ENCODE results near the gene TKT. TPM values are rescaled to one million over a fixed set of nuclear protein-coding genes. Genes with fewer than 3 reads are reported as not detected.

TKT gene
- total and polyA plus RNA-seq, 2 experiments from 2014 or later = 584 to 1,411 TPM

GRCh38 chr3:53181528-53181927 lies 74.3 kb downstream of the TKT start (continued):
- TF ChIP-seq NANOG (IDR thresholded peaks at IDR 0.05; ENCODE audit: borderline replicate concordance) (no peak), ETS1 (IDR thresholded peaks at IDR 0.05) (no peak), EZH2 (IDR thresholded peaks at IDR 0.05; ENCODE audit: low read depth, unreplicated experiment) (no peak)

GRCh38 chr3:53181024-53181371 lies 74.8 kb downstream of the TKT start:
- no peak overlapping the region for H2AFZ ChIP-seq
- H3K27me3 Mint-ChIP-seq (ENCODE audit: insufficient read depth, low read depth, poor library complexity) = peaks cover 5% of the 10 kb centered on the region
- TF ChIP-seq, protein P1, sequence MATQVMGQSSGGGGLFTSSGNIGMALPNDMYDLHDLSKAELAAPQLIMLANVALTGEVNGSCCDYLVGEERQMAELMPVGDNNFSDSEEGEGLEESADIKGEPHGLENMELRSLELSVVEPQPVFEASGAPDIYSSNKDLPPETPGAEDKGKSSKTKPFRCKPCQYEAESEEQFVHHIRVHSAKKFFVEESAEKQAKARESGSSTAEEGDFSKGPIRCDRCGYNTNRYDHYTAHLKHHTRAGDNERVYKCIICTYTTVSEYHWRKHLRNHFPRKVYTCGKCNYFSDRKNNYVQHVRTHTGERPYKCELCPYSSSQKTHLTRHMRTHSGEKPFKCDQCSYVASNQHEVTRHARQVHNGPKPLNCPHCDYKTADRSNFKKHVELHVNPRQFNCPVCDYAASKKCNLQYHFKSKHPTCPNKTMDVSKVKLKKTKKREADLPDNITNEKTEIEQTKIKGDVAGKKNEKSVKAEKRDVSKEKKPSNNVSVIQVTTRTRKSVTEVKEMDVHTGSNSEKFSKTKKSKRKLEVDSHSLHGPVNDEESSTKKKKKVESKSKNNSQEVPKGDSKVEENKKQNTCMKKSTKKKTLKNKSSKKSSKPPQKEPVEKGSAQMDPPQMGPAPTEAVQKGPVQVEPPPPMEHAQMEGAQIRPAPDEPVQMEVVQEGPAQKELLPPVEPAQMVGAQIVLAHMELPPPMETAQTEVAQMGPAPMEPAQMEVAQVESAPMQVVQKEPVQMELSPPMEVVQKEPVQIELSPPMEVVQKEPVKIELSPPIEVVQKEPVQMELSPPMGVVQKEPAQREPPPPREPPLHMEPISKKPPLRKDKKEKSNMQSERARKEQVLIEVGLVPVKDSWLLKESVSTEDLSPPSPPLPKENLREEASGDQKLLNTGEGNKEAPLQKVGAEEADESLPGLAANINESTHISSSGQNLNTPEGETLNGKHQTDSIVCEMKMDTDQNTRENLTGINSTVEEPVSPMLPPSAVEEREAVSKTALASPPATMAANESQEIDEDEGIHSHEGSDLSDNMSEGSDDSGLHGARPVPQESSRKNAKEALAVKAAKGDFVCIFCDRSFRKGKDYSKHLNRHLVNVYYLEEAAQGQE (IDR thresholded peaks at IDR 0.05; ENCODE audit: unreplicated experiment) = no peak
- TF ChIP-seq ZNF462 (CRISPR knock-in tag; IDR thresholded peaks at IDR 0.05) (no peak), NANOG (IDR thresholded peaks at IDR 0.05; ENCODE audit: borderline replicate concordance) (no peak), POLR2AphosphoS5 (IDR thresholded peaks at IDR 0.05; ENCODE audit: low read depth) (no peak), ZNF331 (CRISPR knock-in tag; IDR thresholded peaks at IDR 0.05; ENCODE audit: low read depth) (no peak), EZH2phosphoT487 (IDR thresholded peaks at IDR 0.05; ENCODE audit: unreplicated experiment) (no peak), CREB1 (CRISPR knock-in tag; IDR thresholded peaks at IDR 0.05; ENCODE audit: low read depth) (no peak), STAT1 (IDR thresholded peaks at IDR 0.05; ENCODE audit: unreplicated experiment) (no peak), ZNF114 (CRISPR knock-in tag; IDR thresholded peaks at IDR 0.05) (no peak), EZH2 (IDR thresholded peaks at IDR 0.05; ENCODE audit: low read depth, unreplicated experiment) (no peak), JUNB (IDR thresholded peaks at IDR 0.05; ENCODE audit: unreplicated experiment) (no peak)
- TF ChIP-seq, protein P2, sequence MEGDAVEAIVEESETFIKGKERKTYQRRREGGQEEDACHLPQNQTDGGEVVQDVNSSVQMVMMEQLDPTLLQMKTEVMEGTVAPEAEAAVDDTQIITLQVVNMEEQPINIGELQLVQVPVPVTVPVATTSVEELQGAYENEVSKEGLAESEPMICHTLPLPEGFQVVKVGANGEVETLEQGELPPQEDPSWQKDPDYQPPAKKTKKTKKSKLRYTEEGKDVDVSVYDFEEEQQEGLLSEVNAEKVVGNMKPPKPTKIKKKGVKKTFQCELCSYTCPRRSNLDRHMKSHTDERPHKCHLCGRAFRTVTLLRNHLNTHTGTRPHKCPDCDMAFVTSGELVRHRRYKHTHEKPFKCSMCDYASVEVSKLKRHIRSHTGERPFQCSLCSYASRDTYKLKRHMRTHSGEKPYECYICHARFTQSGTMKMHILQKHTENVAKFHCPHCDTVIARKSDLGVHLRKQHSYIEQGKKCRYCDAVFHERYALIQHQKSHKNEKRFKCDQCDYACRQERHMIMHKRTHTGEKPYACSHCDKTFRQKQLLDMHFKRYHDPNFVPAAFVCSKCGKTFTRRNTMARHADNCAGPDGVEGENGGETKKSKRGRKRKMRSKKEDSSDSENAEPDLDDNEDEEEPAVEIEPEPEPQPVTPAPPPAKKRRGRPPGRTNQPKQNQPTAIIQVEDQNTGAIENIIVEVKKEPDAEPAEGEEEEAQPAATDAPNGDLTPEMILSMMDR (conservative IDR thresholded peaks at IDR 0.05; ENCODE audit: low read depth in 2 of 2) = no peak

More at GRCh38 chr3:53181024-53181371, 74.8 kb downstream of the TKT start:
- Histone ChIP-seq H3F3A (replicated peaks; ENCODE audit: low read depth) (no peaks in the 10 kb centered on the region), H3K27me3 (ENCODE audit: insufficient read depth) (no peaks in the 10 kb centered on the region), H4K20me1 (replicated peaks; ENCODE audit: insufficient read depth) (no peaks in the 10 kb centered on the region), H3K36me3 (ENCODE audit: insufficient read depth) (no peaks in the 10 kb centered on the region), H3K4me3 (no peak overlapping the region), H3K4me1 (ENCODE audit: insufficient read depth) (no peaks in the 10 kb centered on the region), H3K27ac (ENCODE audit: low read depth) (no peak overlapping the region), H3K9me2 (ENCODE audit: insufficient read depth) (no peaks in the 10 kb centered on the region), H3K4me2 (no peak overlapping the region), H3K79me2 (replicated peaks; ENCODE audit: insufficient read depth) (no peaks in the 10 kb centered on the region)
- no peak overlapping the region for H3K4me3 Mint-ChIP-seq
- no peak overlapping the region for H3K27ac Mint-ChIP-seq
- no peaks in the 10 kb centered on the region; the same call in 2 of the 3 replicates for H3K36me3 Mint-ChIP-seq (ENCODE audit: low read depth)
- H3K9me3 Mint-ChIP-seq = no peaks in the 10 kb centered on the region
- ATAC-seq (no peak), DNase-seq (ENCODE audit: low spot score) (no peak)
- H3K4me1 Mint-ChIP-seq = peaks cover 11% of the 10 kb centered on the region
